HFFc6 (cell line): ENCODE results near the gene MAGEC3. TPM values are rescaled to one million over a fixed set of nuclear protein-coding genes. Genes with fewer than 3 reads are reported as not detected.

Experiments used
- DNase-seq: peaks from one replicate; pipeline ENCODE4 v3.0.0-alpha.2; 2018
- H3K27ac Mint-ChIP-seq: 2 replicates; pipeline ENCODE4 v1.8.0; 2020; ENCODE audit warnings: mild to moderate bottlenecking, mixed read lengths
- H3K27me3 Mint-ChIP-seq: 2 replicates; pipeline ENCODE4 v1.8.0; 2021; ENCODE audit warnings: mild to moderate bottlenecking, moderate library complexity, mixed read lengths; ENCODE audit not compliant: insufficient read depth
- H3K36me3 Mint-ChIP-seq: 2 replicates; pipeline ENCODE4 v1.8.0; 2021; ENCODE audit warnings: low read depth, mixed read lengths
- H3K4me1 Mint-ChIP-seq: 2 replicates; pipeline ENCODE4 v1.8.0; 2020; ENCODE audit warnings: low read depth, mixed read lengths
- H3K4me3 Mint-ChIP-seq: 2 replicates; pipeline ENCODE4 v1.8.0; 2020; ENCODE audit warnings: mild to moderate bottlenecking, moderate library complexity, mixed read lengths
- H3K9me3 Mint-ChIP-seq: 2 replicates; pipeline ENCODE4 v1.8.0; 2020; ENCODE audit warnings: mild to moderate bottlenecking, mixed read lengths
- CTCF ChIP-seq: fragments of 200-600 bp; sonication (generic); IDR thresholded peaks from 2 replicates; pipeline ENCODE4 v1.5.0; 2021; ENCODE audit warnings: antibody characterized with exemption, mild to moderate bottlenecking
- long read RNA-seq: library from polyadenylated mRNA; unstranded; transcript quantifications from one replicate; pipeline ENCODE4 v2.0.0, GENCODE V29; 2019
- total RNA-seq, 6 experiments: library from RNA; stranded (reverse); fragmentation: NEBNext Ultra II Directional; extraction: Animal tissue kit (Norgen Biotek cat#: 25700); gene quantifications; 2 replicates in 1 of 6; 3 replicates in 5 of 6; pipeline ENCODE4 v1.2.3, GENCODE V29; 2021

MAGEC3 gene
- total RNA-seq, result under 1 TPM in 1 of 6 experiments, not detected in 5; 0.24 TPM
- long read RNA-seq, result 0 reads

- DNase-seq, result no peak
- Mint-ChIP-seq H3K9me3 (no peaks in the 10 kb centered on the region), H3K4me1 (no peaks in the 10 kb centered on the region), H3K4me3 (no peak within 1 kb of the TSS), H3K27ac (no peak within 1 kb of the TSS), H3K36me3 (no peaks in the 10 kb centered on the region), H3K27me3 (no peaks in the 10 kb centered on the region)
- no peak for TF ChIP-seq CTCF
Observed at GRCh38 chrX:141838016-141838415, at the start of gene MAGEC3. MAGEC3 (plus strand) TSS chrX:141838316; CDS start chrX:141838316, 0 bp downstream.

- no peak overlapping the region for H3K27ac Mint-ChIP-seq
- no peak for DNase-seq
- no peak overlapping the region for H3K4me3 Mint-ChIP-seq
- no peaks in the 10 kb centered on the region for H3K36me3 Mint-ChIP-seq
- no peaks in the 10 kb centered on the region; the same call in 1 of the 2 replicates for H3K27me3 Mint-ChIP-seq
- no peaks in the 10 kb centered on the region for H3K4me1 Mint-ChIP-seq
- TF ChIP-seq CTCF, result no peak
- no peaks in the 10 kb centered on the region for H3K9me3 Mint-ChIP-seq
Observed at GRCh38 chrX:141791856-141792255, 46.3 kb upstream of the MAGEC3 start.

- DNase-seq, result no peak
- no peak for TF ChIP-seq CTCF
- Mint-ChIP-seq H3K36me3 (no peaks in the 10 kb centered on the region), H3K4me1 (no peaks in the 10 kb centered on the region), H3K4me3 (no peak overlapping the region), H3K9me3 (no peaks in the 10 kb centered on the region), H3K27ac (no peak overlapping the region), H3K27me3 (peaks cover under 1% of the 10 kb centered on the region; the same call in 1 of the 2 replicates)
Observed at GRCh38 chrX:141811438-141811837, 26.7 kb upstream of the MAGEC3 start.

- no peaks in the 10 kb centered on the region for H3K36me3 Mint-ChIP-seq
- H3K4me3 Mint-ChIP-seq, result no peak overlapping the region
- TF ChIP-seq CTCF, result no peak
- H3K27ac Mint-ChIP-seq, result no peak overlapping the region
- no peak for DNase-seq
- no peaks in the 10 kb centered on the region for H3K27me3 Mint-ChIP-seq
- no peaks in the 10 kb centered on the region for H3K4me1 Mint-ChIP-seq
- no peaks in the 10 kb centered on the region for H3K9me3 Mint-ChIP-seq
Observed at GRCh38 chrX:141814213-141814857, 23.8 kb upstream of the MAGEC3 start.

GRCh38 chrX:141815904-141816303 lies 22.2 kb upstream of the MAGEC3 start:
- no peak for TF ChIP-seq CTCF
- no peak overlapping the region for H3K4me3 Mint-ChIP-seq
- no peak overlapping the region for H3K27ac Mint-ChIP-seq
- no peaks in the 10 kb centered on the region for H3K4me1 Mint-ChIP-seq
- no peak for DNase-seq
- no peaks in the 10 kb centered on the region for H3K27me3 Mint-ChIP-seq
- H3K36me3 Mint-ChIP-seq, result no peaks in the 10 kb centered on the region
- H3K9me3 Mint-ChIP-seq, result no peaks in the 10 kb centered on the region
